Cardiac fibroblast (primary cell): Measurements from ENCODE around the gene EXD3.

Experiments used
- DNase-seq, 2 donors: peaks; one replicate each; pipeline versions ENCODE4 v3.0.0 to v3.0.0-alpha.2; 2010; ENCODE audit warnings: low read depth in 2 of 2
- H3K4me3 ChIP-seq, 2 donors: replicated peaks in 1 of 2; 1 replicate in 1 of 2; 2 replicates in 1 of 2; pipeline ENCODE4 v1.5.1; 2011; ENCODE audit warnings: low read depth in 2 of 2, low read length in 2 of 2, mild to moderate bottlenecking in 2 of 2, moderate library complexity in 1 of 2
- CTCF ChIP-seq: IDR thresholded peaks from one replicate; pipeline ENCODE4 v1.5.1; 2011; ENCODE audit warnings: low read depth, mild to moderate bottlenecking, low read length, inconsistent platforms

Gene EXD3

GRCh38 chr9:137444106-137444790 lies 21.3 kb upstream of the EXD3 start:
- no peak for TF ChIP-seq CTCF
- no peak overlapping the region for H3K4me3 ChIP-seq
- no peak for DNase-seq

- no peak overlapping the region for H3K4me3 ChIP-seq
- no peak for TF ChIP-seq CTCF
- no peak for DNase-seq
These were observed 19.0 kb upstream of the EXD3 start for GRCh38 chr9:137441935-137442321.

GRCh38 chr9:137441289-137441934 lies 18.4 kb upstream of the EXD3 start, which contains the start of gene ENTPD8:
Gene ENTPD8, minus strand, starts transcription at chr9:137441357. Its CDS starts 3,072 bp downstream, at chr9:137438285.
- TF ChIP-seq CTCF = no peak
- no peak for DNase-seq
- H3K4me3 ChIP-seq = peak within 1 kb of the TSS in 1 of 2 donors; percentile 15

DNA sequence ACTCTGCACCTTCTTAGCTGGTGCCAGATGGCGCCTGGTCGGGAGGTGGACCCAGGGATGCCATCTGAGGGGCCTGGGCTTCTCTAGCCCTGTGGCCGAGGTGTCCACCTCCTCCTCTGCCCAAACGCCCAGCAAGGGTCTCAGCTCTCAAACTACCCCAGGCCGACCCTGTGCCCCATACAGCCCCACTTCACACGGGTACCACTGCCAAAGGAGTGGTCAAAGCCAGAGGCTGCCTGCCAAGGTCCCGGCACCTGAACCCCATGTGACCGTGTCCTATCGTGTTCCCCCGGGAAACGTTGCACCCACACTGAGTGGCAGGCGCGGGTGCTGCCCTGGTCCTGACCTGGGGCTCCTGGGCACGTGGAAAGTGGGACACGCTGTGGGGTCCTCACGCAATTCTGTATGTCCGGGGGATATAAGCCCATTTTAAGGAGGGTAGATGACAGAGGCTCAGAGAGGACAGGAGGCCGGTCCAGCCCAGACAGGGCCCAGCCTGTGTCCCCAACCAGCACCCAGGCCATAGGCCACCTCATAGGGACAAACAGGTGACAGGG lies 16.3 kb upstream of the EXD3 start:
- no peak for TF ChIP-seq CTCF
- H3K4me3 ChIP-seq = no peak overlapping the region
- DNase-seq = no peak

- DNase-seq = no peak
- no peak for TF ChIP-seq CTCF
- no peak overlapping the region for H3K4me3 ChIP-seq
These were observed 15.7 kb upstream of the EXD3 start for GRCh38 chr9:137438591-137439157.

DNA sequence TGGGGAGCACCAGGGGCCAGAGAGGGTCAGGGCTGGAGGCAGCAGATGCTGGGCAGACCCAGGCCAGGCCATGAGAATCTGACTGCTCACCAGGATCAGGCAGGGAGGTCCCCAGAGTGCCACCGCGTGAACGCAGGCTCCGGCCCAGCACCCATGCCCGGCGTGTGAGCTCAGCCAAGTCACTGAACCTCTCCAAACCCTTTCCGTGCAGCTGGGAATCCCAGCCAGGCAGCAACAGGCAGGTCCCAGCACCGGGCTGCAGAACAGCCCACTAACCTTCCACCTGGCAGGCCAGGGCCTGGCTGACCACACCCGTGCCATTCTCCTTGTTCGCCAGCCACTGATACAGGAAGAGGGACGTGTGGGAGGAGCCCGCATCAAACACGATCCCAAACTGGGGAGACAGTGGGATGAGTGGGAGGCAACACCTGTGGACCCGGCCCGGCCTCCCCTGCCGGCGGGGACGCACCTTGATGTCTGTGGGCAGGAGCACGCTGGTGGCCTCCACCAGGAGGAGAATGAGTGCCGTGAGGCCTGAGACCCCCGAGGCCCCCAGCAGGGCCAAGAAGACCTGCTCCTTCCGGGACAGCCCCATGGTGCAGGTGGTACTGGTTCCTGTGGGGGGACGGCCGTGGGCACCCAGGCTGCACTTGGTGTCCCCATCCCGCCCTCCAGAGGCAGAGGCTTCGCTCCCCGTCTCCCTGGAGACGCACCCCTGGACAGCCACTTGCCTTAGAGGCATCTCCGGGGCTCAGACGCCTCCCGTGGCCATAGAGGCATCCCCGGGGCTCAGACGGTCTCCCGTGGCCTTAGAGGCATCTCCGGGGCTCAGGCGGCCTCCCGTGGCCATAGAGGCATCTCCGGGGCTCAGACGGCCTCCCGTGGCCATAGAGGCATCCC lies 15.0 kb upstream of the EXD3 start:
- no peak for TF ChIP-seq CTCF
- DNase-seq = no peak
- no peak overlapping the region for H3K4me3 ChIP-seq
